ENCODE measurements around the gene MPHOSPH10. TPM values are rescaled to one million over a fixed set of nuclear protein-coding genes. Genes with fewer than 3 reads are reported as not detected.

Gene MPHOSPH10
- total RNA-seq, 1 donor from 2014 or later, result 23.0 TPM

GRCh38 chr2:71186973-71187372 is 56.5 kb downstream of the MPHOSPH10 start:
- intact Hi-C loops (cut with DNase I), result no loop called here
- no peak for DNase-seq (ENCODE audit: low spot score in 2 of 2)
- H3K4me3 ChIP-seq, result no peak overlapping the region
- no peaks in the 10 kb centered on the region for H3K4me1 ChIP-seq
- no peaks in the 10 kb centered on the region for H3K27me3 ChIP-seq
- H3K9me3 ChIP-seq, result no peaks in the 10 kb centered on the region
- H3K27ac ChIP-seq, result no peak overlapping the region
- no peaks in the 10 kb centered on the region for H3K36me3 ChIP-seq
- TF ChIP-seq, protein P1, sequence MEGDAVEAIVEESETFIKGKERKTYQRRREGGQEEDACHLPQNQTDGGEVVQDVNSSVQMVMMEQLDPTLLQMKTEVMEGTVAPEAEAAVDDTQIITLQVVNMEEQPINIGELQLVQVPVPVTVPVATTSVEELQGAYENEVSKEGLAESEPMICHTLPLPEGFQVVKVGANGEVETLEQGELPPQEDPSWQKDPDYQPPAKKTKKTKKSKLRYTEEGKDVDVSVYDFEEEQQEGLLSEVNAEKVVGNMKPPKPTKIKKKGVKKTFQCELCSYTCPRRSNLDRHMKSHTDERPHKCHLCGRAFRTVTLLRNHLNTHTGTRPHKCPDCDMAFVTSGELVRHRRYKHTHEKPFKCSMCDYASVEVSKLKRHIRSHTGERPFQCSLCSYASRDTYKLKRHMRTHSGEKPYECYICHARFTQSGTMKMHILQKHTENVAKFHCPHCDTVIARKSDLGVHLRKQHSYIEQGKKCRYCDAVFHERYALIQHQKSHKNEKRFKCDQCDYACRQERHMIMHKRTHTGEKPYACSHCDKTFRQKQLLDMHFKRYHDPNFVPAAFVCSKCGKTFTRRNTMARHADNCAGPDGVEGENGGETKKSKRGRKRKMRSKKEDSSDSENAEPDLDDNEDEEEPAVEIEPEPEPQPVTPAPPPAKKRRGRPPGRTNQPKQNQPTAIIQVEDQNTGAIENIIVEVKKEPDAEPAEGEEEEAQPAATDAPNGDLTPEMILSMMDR (IDR thresholded peaks at IDR 0.05), result no peak

GRCh38 chr2:71187589-71187988 is 57.2 kb downstream of the MPHOSPH10 start:
- Histone ChIP-seq H3K9me3 (no peaks in the 10 kb centered on the region), H3K36me3 (no peaks in the 10 kb centered on the region), H3K27me3 (no peaks in the 10 kb centered on the region), H3K4me1 (no peaks in the 10 kb centered on the region), H3K27ac (no peak overlapping the region), H3K4me3 (no peak overlapping the region)
- DNase-seq (ENCODE audit: low spot score in 2 of 2), result no peak
- TF ChIP-seq, protein P1 (IDR thresholded peaks at IDR 0.05), result no peak
- intact Hi-C loops (cut with DNase I), result no loop called here

- TF ChIP-seq, protein P1 (IDR thresholded peaks at IDR 0.05), result peak in 1 of 3 experiments; percentile 12
- intact Hi-C loops (cut with DNase I), result no loop called here
- no peak for DNase-seq (ENCODE audit: low spot score in 2 of 2)
- Histone ChIP-seq H3K4me1 (no peaks in the 10 kb centered on the region), H3K36me3 (no peaks in the 10 kb centered on the region), H3K27ac (no peak overlapping the region), H3K27me3 (no peaks in the 10 kb centered on the region), H3K4me3 (no peak overlapping the region), H3K9me3 (no peaks in the 10 kb centered on the region)
These were observed 60.5 kb downstream of the MPHOSPH10 start for GRCh38 chr2:71190656-71191569.

GRCh38 chr2:71191570-71191943 is 61.1 kb downstream of the MPHOSPH10 start:
- H3K27me3 ChIP-seq, result no peaks in the 10 kb centered on the region
- TF ChIP-seq, protein P1 (IDR thresholded peaks at IDR 0.05), result no peak
- no peaks in the 10 kb centered on the region for H3K36me3 ChIP-seq
- H3K27ac ChIP-seq, result no peak overlapping the region
- no peak for DNase-seq (ENCODE audit: low spot score in 2 of 2)
- H3K4me1 ChIP-seq, result no peaks in the 10 kb centered on the region
- no peak overlapping the region for H3K4me3 ChIP-seq
- intact Hi-C loops (cut with DNase I), result no loop called here
- no peaks in the 10 kb centered on the region for H3K9me3 ChIP-seq

Other genes with a start within 250 kb of the MPHOSPH10 start
- gene VAX2, start 230.1 kb upstream of the MPHOSPH10 start, total RNA-seq, result 1.7 TPM
- gene ATP6V1B1, start 194.7 kb upstream of the MPHOSPH10 start, total RNA-seq, result not detected
- gene ANKRD53, start 152.0 kb upstream of the MPHOSPH10 start, total RNA-seq, result 1.4 TPM
- 133 TPM for gene TEX261, start 135.8 kb upstream of the MPHOSPH10 start, total RNA-seq
- gene NAGK, start 62.0 kb upstream of the MPHOSPH10 start, total RNA-seq, result 97.4 TPM
- 2.0 TPM for gene MCEE, start 405 bp upstream of the MPHOSPH10 start, total RNA-seq
- gene PAIP2B, start 96.5 kb downstream of the MPHOSPH10 start, total RNA-seq, result 0.32 TPM
- 56.0 TPM for gene ZNF638, start 201.1 kb downstream of the MPHOSPH10 start, total RNA-seq